ENCODE measurements around the gene MED9.

MED9 gene

DNA sequence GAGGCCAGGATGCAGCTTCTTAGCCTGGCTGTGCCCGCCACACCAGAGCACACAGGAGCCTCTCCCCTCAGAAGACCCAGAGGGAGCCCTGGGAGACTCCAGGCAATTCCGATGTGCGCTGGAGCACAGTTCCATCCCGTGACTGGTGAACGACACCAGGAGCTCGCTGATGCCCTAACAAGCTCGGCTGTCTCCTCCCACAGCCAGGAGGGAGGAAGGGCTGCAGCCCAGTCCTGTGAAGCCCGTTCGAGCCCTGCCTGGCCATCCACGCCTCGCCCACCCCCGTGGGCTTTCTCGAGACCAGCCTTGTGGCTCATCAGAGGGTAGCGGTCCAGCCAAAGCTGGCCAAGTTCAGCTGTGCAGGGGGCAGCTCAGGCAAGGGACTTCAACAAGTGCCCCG, 41.2 kb downstream of the MED9 start:
- no peak for DNase-seq

GRCh38 chr17:17518951-17519350, 42.2 kb downstream of the MED9 start:
- no peak for DNase-seq

GRCh38 chr17:17519886-17520285, 43.1 kb downstream of the MED9 start:
- DNase-seq, result no peak

DNA sequence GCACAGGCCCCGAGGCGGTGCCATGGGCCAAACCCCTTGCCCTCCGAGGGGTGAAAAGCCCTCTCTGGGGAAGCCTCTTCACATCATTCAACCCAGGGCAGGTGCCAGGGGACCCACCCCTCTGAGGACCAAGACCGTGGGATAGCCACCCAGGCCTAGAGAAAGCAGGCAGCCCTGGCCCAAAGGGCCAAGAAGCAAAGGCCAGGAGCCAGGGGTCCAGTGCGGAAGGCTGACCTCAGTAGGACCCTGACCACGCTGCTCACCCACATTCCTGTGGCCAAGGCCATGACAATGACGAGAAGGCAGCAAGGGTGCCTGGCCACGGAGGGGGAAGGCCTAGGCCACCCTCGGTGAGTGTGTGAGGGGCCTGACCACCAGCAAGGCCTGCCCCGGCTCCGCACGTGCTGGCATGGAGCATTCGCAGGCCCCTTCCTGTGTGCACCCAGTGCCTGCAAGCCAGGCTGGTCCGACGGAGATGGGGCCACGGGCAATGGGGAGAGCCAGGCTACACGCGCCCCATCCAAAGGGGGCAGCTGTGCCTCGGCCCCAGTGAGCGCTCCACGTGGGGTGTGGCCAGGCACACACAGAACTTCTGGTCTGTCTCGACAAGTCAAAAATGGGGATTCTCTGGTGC, 43.9 kb downstream of the MED9 start:
- no peak for DNase-seq

- no peak for DNase-seq
These were observed 46.4 kb downstream of the MED9 start for GRCh38 chr17:17523001-17523730.

GRCh38 chr17:17523731-17524490, 47.1 kb downstream of the MED9 start:
- DNase-seq, result no peak

DNA sequence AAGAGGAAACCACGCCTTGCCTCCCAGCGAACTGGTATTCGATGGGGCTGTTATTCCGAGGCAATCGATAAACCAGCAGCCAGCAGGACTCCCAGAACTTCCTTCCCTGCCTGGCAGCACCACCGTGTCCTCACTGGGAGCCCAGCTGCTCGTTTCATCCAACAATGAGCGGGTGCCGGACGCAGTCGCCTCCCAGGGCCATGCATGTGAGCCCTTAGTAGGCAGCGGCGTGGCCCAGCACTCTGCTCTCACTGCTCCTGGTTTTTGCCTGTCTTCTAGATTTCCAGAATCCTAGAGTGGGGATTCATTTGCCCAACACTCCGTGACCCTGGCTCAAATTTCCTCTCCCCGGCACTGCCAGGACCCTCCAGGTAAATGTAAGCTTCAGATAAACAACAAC, 48.5 kb downstream of the MED9 start:
- DNase-seq, result no peak

GRCh38 chr17:17525956-17526355, 49.2 kb downstream of the MED9 start:
- no peak for DNase-seq

GRCh38 chr17:17526369-17526768, 49.6 kb downstream of the MED9 start:
- DNase-seq, result no peak

- no peak for DNase-seq
These were observed 50.7 kb downstream of the MED9 start for GRCh38 chr17:17527534-17527933.

DNA sequence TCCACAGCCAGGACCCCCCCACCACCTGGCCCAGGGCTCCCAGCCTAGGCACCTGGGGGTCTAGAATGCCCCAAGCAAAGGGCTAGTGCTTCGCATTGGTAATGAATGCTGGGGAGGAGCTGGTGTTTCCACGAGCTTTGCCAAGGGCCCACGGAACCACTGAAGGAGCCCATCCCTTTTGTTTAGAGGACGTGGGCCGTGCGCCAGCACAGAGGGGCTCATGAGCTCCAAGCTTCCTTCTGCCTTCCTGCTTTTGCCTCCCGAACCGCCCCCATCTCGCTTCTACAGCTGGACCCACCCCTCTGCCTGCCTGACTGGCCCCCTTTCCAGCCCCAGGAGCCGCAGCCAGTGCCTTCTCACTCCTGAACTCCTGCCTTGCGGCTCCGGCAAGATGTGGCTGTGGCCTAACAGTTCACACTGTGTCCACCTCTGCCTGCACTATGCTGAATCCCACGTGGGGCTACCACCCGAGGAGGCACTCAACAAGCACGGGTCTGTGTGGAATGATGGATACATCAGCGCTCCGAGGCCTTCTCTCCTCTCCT, 51.2 kb downstream of the MED9 start:
- DNase-seq, result no peak

- DNase-seq, result peak; percentile 88
These were observed 52.2 kb downstream of the MED9 start for GRCh38 chr17:17528696-17529652.

DNA sequence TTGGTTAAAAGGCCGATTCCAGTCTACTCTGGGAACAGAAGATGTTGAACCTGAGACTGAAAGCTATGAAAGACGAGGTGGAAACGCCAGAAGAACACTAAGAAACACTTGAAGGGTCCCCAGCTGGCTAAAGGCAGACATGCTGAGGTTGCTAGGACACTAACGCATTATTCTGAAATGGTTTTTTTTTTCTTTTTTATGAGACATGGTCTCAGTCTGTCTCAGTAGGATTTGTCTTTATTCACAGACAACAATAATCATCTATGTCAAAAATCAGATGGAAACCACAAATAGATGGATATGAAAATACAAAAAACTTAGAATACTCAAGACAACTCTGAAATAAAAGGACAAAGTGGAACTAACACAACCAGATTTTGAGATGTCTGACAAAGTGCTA, 54.4 kb downstream of the MED9 start:
- no peak for DNase-seq

- DNase-seq, result no peak
These were observed 56.2 kb downstream of the MED9 start for GRCh38 chr17:17532991-17533390.

GRCh38 chr17:17533901-17534441, 57.2 kb downstream of the MED9 start:
- peak; percentile 98 for DNase-seq

- DNase-seq, result peak; percentile 61
These were observed 59.2 kb downstream of the MED9 start for GRCh38 chr17:17535957-17536356.

DNA sequence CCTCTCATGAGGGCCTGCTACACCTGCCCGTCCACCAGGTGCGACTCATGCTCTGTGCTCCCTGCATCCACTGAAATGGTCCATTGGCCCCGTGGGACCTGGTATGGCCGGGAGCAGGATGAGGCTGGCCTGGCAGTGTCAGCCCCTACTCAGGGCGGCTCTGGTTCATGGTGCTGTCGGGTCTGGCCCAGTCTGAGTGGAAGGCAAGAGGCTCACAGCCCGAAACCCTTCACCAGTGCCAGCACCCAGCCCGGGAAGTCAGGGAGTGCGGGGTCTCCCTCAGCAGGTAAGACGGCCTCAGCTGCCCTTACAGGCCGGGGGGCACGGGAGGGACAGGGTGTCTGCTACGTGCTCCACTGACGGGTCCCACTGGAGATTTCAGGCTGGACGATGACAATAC, 59.9 kb downstream of the MED9 start:
- DNase-seq, result peak; percentile 64

GRCh38 chr17:17537311-17538099, 60.7 kb downstream of the MED9 start:
- peak; percentile 66 for DNase-seq

- DNase-seq, result peak; percentile 96
These were observed 61.9 kb downstream of the MED9 start for GRCh38 chr17:17538417-17539391.

DNA sequence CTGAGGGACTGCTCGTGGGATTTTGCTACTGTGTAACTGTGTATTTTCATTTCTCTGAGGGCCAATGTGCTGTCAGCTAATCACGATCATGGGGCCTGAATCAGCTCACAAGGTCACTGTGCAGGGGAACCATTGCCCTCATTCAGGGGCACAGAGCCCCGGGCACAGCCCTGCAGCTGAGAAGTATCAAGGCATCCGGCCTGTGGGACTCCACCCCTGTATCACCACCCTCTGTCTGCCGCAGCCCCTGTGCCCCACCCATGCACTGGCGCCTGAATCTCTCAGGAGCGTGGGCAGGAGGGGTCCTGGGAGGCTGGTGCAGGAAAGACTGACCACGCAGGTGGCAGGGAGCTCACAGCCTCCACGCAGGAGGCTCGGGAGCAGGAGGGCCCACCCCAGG, 62.8 kb downstream of the MED9 start:
- DNase-seq, result no peak

All from DMS53 (cell line).